ENCODE results near the gene GABARAPL2. TPM values are rescaled to one million over a fixed set of nuclear protein-coding genes. Genes with fewer than 3 reads are reported as not detected.

Gene GABARAPL2
- total and polyA plus RNA-seq, 2 donors (not counting 1 experiment from before 2014, with no cell fraction given) = 73.0 to 84.9 TPM

DNA sequence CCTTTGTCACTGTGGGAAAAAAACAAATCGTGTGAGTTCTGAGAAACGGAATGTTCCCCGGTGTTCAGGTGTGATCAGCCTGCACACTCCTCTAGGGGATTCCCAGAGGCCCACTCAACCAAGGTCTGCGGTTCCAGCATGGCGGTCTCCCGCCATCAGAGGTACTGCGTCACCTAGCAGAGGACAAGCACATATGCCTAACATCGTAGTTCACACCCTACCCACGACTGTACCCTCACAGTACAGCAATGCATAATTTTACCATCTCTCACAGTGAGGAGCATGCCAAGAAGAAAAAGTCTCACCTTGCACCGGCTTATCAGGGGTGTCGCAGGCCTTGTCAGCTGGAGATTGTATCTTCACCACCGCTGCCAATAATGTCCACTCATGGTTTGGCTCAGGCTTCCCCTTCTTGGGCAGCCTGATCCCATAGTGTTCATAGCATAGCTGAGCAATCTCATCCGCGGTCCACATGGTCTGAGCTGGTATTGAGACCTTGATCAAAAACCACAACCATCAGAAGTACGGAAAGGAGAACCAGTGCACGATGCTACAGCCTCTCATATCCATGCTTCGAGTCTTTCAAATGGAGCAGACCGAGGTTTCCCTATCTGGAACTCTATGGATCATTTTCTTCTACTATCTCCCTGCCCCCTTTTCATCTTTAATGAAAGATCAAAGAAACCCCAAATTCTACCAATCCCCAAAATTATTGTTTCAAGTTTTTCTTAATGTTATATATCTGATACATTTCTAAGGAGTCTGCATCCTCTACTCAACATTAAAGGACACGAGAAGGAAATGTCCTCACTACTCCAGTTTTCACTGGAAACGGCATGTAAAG lies 54.4 kb downstream of the GABARAPL2 start:
- ATAC-seq (ENCODE audit: low read depth) = no peak

DNA sequence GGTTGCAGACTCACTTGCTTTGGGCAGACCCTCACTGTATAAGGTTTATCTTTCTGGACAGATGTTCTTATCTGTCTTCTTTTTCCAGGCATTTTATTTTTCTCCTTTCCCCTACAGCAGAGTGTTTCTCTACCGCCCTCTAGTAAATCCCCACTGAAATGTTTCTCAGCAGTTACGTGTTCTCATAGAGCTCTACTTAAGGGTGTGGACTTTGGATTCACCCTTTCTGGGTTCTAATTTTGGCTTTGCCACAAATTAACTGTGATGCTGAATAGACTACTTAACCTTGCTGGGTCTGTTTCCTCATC lies 54.9 kb downstream of the GABARAPL2 start:
- no peaks in the 10 kb centered on the region for H3K9me3 Mint-ChIP-seq (ENCODE audit: insufficient read depth)
- H3K4me3 Mint-ChIP-seq = peak overlapping the region; percentile 16
- peak; percentile 46 for DNase-seq
- peaks cover 35% of the 10 kb centered on the region for H3K79me2 ChIP-seq (ENCODE audit: control insufficient read depth, insufficient read depth, low read length)
- peak overlapping the region; percentile 16 for H3K4me2 ChIP-seq (replicated peaks; ENCODE audit: low read depth, low read length, poor library complexity, severe bottlenecking)
- POLR2A ChIA-PET = no interaction called here
- no peak overlapping the region for H3K27ac Mint-ChIP-seq
- H3K27me3 Mint-ChIP-seq = no peaks in the 10 kb centered on the region
- H4K20me1 ChIP-seq (ENCODE audit: control insufficient read depth, insufficient read depth, low read length, poor library complexity, severe bottlenecking) = no peaks in the 10 kb centered on the region
- intact Hi-C loops (cut with micrococcal nuclease) = no loop called here
- peaks cover 12 to 27% of the 10 kb centered on the region in 2 donors for H3K4me1 ChIP-seq (ENCODE audit: control insufficient read depth in 2 of 2, insufficient read depth in 2 of 2, low read length in 2 of 2)
- no peak for TF ChIP-seq EZH2 (IDR thresholded peaks at IDR 0.05; ENCODE audit: borderline replicate concordance, insufficient read depth, low read depth, low read length, poor library complexity, severe bottlenecking)
- TF ChIP-seq, protein P1, sequence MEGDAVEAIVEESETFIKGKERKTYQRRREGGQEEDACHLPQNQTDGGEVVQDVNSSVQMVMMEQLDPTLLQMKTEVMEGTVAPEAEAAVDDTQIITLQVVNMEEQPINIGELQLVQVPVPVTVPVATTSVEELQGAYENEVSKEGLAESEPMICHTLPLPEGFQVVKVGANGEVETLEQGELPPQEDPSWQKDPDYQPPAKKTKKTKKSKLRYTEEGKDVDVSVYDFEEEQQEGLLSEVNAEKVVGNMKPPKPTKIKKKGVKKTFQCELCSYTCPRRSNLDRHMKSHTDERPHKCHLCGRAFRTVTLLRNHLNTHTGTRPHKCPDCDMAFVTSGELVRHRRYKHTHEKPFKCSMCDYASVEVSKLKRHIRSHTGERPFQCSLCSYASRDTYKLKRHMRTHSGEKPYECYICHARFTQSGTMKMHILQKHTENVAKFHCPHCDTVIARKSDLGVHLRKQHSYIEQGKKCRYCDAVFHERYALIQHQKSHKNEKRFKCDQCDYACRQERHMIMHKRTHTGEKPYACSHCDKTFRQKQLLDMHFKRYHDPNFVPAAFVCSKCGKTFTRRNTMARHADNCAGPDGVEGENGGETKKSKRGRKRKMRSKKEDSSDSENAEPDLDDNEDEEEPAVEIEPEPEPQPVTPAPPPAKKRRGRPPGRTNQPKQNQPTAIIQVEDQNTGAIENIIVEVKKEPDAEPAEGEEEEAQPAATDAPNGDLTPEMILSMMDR (IDR thresholded peaks at IDR 0.05) = no peak
- H3K27me3 ChIP-seq (replicated peaks in 1 of 4; ENCODE audit: control extremely low read depth in 1 of 4, control insufficient read depth in 3 of 4, insufficient read depth in 4 of 4, low read length in 3 of 4) = no peaks in the 10 kb centered on the region
- no peak overlapping the region for H3K9ac ChIP-seq (ENCODE audit: low read length)
- H3K36me3 ChIP-seq (replicated peaks in 1 of 2; ENCODE audit: control extremely low read depth in 1 of 2, control insufficient read depth in 1 of 2, extremely low read depth in 1 of 2, insufficient read depth in 2 of 2, low read length in 1 of 2) = peaks cover 2 to 32% of the 10 kb centered on the region in 2 experiments
- no peak for ATAC-seq (ENCODE audit: low read depth)
- no peaks in the 10 kb centered on the region for H3K9me3 ChIP-seq (ENCODE audit: control extremely low read depth in 1 of 3, control insufficient read depth in 2 of 3, insufficient read depth in 1 of 3, low read length in 2 of 3)
- CTCF ChIA-PET = interaction anchor here (2.6 kb wide), 1 partner anchor 27 kb away, joined by 19 read pairs; the partner anchor contains the start of genes KARS1 and TERF2IP
- H3K4me3 ChIP-seq (ENCODE audit: control extremely low read depth in 1 of 5, extremely low read depth in 1 of 5, insufficient read depth in 1 of 5, low read depth in 2 of 5, low read length in 4 of 5) = no peak overlapping the region
- no peak overlapping the region for H2AFZ ChIP-seq (ENCODE audit: insufficient read depth, low read depth, low read length, poor library complexity, severe bottlenecking)
- H3K4me1 Mint-ChIP-seq = peaks cover 27% of the 10 kb centered on the region
- WGBS (ENCODE audit: insufficient coverage) = no CpG with 5 or more reads among the region's 2 CpGs
- H3K27ac ChIP-seq (ENCODE audit: low read length in 2 of 2) = no peak overlapping the region

More for the DNA sequence above, 54.4 kb downstream of the GABARAPL2 start:
- Histone ChIP-seq H4K20me1 (ENCODE audit: control insufficient read depth, insufficient read depth, low read length, poor library complexity, severe bottlenecking) (no peaks in the 10 kb centered on the region), H3K36me3 (replicated peaks in 1 of 2; ENCODE audit: control extremely low read depth in 1 of 2, control insufficient read depth in 1 of 2, extremely low read depth in 1 of 2, insufficient read depth in 2 of 2, low read length in 1 of 2) (peaks cover 3 to 32% of the 10 kb centered on the region in 2 experiments), H3K4me2 (replicated peaks; ENCODE audit: low read depth, low read length, poor library complexity, severe bottlenecking) (no peak overlapping the region), H3K27me3 (replicated peaks in 1 of 4; ENCODE audit: control extremely low read depth in 1 of 4, control insufficient read depth in 3 of 4, insufficient read depth in 4 of 4, low read length in 3 of 4) (no peaks in the 10 kb centered on the region), H3K9ac (ENCODE audit: low read length) (no peak overlapping the region), H3K4me1 (ENCODE audit: control insufficient read depth in 2 of 2, insufficient read depth in 2 of 2, low read length in 2 of 2) (peaks cover 12 to 27% of the 10 kb centered on the region in 2 donors), H3K9me3 (ENCODE audit: control extremely low read depth in 1 of 3, control insufficient read depth in 2 of 3, insufficient read depth in 1 of 3, low read length in 2 of 3) (no peaks in the 10 kb centered on the region), H3K79me2 (ENCODE audit: control insufficient read depth, insufficient read depth, low read length) (peaks cover 35% of the 10 kb centered on the region), H3K27ac (ENCODE audit: low read length in 2 of 2) (no peak overlapping the region), H2AFZ (ENCODE audit: insufficient read depth, low read depth, low read length, poor library complexity, severe bottlenecking) (no peak overlapping the region), H3K4me3 (ENCODE audit: control extremely low read depth in 1 of 5, extremely low read depth in 1 of 5, insufficient read depth in 1 of 5, low read depth in 2 of 5, low read length in 4 of 5) (no peak overlapping the region)
- no peak for DNase-seq
- Mint-ChIP-seq H3K4me1 (peaks cover 27% of the 10 kb centered on the region), H3K4me3 (peak overlapping the region; percentile 16), H3K27me3 (no peaks in the 10 kb centered on the region), H3K9me3 (ENCODE audit: insufficient read depth) (no peaks in the 10 kb centered on the region), H3K27ac (no peak overlapping the region)
- intact Hi-C loops (cut with micrococcal nuclease) = no loop called here
- POLR2A ChIA-PET = interaction anchor here (0.7 kb wide), 1 partner anchor 8 kb away, joined by 3 read pairs; no protein-coding TSS in a partner anchor
- CTCF ChIA-PET = interaction anchor here (0.6 kb wide), 1 partner anchor 71 kb away, joined by 3 read pairs; no protein-coding TSS in a partner anchor
- WGBS (ENCODE audit: insufficient coverage) = 88% methylated on average over 15 of the region's 20 CpGs
- TF ChIP-seq, protein P1 (IDR thresholded peaks at IDR 0.05) = no peak
- TF ChIP-seq EZH2 (IDR thresholded peaks at IDR 0.05; ENCODE audit: borderline replicate concordance, insufficient read depth, low read depth, low read length, poor library complexity, severe bottlenecking) = no peak
